ENCODE measurements around the gene ZDHHC8.

DNA sequence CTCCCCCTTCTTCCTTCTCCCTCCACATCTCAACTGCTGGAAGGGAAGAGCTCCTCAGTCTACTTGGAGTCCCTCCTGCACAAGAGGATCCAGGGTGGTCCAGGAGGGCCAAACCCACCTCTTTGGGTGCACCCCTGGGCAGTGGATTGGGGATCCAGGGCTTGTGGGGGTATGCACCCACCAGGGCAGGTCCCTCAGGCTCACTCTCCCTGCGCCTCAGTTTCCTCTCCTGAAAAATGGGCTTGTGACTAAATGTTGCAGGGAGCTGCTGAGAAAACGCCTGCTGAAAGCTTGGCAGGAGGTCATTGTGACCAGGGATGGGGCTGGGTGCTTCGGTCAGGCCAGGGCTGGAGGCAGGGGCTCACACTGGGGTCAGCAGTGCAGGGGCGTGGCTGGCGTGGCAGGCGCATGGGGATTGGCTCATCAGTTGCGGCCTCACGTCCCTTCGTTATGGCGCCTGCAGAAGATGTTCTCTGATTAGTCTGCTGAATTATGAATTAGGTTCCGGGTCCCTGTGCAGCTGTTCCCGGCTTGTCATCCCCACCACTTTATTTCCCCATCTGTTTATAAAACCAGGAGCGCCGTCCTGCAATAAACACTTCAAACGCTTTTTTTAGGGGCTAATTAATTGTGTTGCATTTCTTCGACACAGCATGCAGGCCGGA, 44.9 kb downstream of the ZDHHC8 start:
- TF ChIP-seq EZH2phosphoT487 (IDR thresholded peaks at IDR 0.05; ENCODE audit: borderline replicate concordance, low read length), result no peak
- TF ChIP-seq, protein P1, sequence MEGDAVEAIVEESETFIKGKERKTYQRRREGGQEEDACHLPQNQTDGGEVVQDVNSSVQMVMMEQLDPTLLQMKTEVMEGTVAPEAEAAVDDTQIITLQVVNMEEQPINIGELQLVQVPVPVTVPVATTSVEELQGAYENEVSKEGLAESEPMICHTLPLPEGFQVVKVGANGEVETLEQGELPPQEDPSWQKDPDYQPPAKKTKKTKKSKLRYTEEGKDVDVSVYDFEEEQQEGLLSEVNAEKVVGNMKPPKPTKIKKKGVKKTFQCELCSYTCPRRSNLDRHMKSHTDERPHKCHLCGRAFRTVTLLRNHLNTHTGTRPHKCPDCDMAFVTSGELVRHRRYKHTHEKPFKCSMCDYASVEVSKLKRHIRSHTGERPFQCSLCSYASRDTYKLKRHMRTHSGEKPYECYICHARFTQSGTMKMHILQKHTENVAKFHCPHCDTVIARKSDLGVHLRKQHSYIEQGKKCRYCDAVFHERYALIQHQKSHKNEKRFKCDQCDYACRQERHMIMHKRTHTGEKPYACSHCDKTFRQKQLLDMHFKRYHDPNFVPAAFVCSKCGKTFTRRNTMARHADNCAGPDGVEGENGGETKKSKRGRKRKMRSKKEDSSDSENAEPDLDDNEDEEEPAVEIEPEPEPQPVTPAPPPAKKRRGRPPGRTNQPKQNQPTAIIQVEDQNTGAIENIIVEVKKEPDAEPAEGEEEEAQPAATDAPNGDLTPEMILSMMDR (IDR thresholded peaks at IDR 0.05; ENCODE audit: low read depth, low read length, poor library complexity, severe bottlenecking), result no peak

All from DOHH2 (cell line).